ENCODE data around the gene PAQR8. TPM values are rescaled to one million over a fixed set of nuclear protein-coding genes. Genes with fewer than 3 reads are reported as not detected.

The PAQR8 gene
- total and polyA plus RNA-seq, 4 donors = 0.43 to 3.3 (median 0.74) TPM

- no peak overlapping the region for H3K27ac ChIP-seq (ENCODE audit: low read depth in 1 of 2, low read length in 2 of 2)
- TF ChIP-seq HNF4G (IDR thresholded peaks at IDR 0.05) (no peak), FOXA1 (IDR thresholded peaks at IDR 0.05) (no peak), SP1 (IDR thresholded peaks at IDR 0.05) (no peak), NR2F2 (IDR thresholded peaks at IDR 0.05) (no peak), RAD21 (IDR thresholded peaks at IDR 0.05) (no peak), EGR1 (IDR thresholded peaks at IDR 0.05; ENCODE audit: low read depth in 2 of 2) (no peak), HNF4A (conservative IDR thresholded peaks at IDR 0.05) (no peak), YY1 (IDR thresholded peaks at IDR 0.05) (no peak), CTCF (IDR thresholded peaks at IDR 0.05; ENCODE audit: low read depth, low read length, missing input control) (no peak), JUND (IDR thresholded peaks at IDR 0.05) (no peak), FOXA2 (IDR thresholded peaks at IDR 0.05) (no peak), TAF1 (conservative IDR thresholded peaks at IDR 0.05) (no peak), MAX (IDR thresholded peaks at IDR 0.05) (no peak), GABPA (IDR thresholded peaks at IDR 0.05 in 1 of 2, conservative IDR thresholded peaks at IDR 0.05 in 1 of 2) (no peak), REST (IDR thresholded peaks at IDR 0.05) (no peak), RXRA (IDR thresholded peaks at IDR 0.05) (no peak)
- TF ChIP-seq, protein P1, sequence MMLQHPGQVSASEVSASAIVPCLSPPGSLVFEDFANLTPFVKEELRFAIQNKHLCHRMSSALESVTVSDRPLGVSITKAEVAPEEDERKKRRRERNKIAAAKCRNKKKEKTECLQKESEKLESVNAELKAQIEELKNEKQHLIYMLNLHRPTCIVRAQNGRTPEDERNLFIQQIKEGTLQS (IDR thresholded peaks at IDR 0.05) = no peak
- TF ChIP-seq, protein P2, sequence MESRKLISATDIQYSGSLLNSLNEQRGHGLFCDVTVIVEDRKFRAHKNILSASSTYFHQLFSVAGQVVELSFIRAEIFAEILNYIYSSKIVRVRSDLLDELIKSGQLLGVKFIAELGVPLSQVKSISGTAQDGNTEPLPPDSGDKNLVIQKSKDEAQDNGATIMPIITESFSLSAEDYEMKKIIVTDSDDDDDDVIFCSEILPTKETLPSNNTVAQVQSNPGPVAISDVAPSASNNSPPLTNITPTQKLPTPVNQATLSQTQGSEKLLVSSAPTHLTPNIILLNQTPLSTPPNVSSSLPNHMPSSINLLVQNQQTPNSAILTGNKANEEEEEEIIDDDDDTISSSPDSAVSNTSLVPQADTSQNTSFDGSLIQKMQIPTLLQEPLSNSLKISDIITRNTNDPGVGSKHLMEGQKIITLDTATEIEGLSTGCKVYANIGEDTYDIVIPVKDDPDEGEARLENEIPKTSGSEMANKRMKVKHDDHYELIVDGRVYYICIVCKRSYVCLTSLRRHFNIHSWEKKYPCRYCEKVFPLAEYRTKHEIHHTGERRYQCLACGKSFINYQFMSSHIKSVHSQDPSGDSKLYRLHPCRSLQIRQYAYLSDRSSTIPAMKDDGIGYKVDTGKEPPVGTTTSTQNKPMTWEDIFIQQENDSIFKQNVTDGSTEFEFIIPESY (IDR thresholded peaks at IDR 0.05) = no peak
- H3K36me3 ChIP-seq (ENCODE audit: control insufficient read depth in 4 of 4, insufficient read depth in 3 of 4, low read depth in 1 of 4, low read length in 3 of 4) = no peaks in the 10 kb centered on the region
- DNase-seq (ENCODE audit: low spot score) = no peak
- no peaks in the 10 kb centered on the region for H3K9me3 ChIP-seq (ENCODE audit: control insufficient read depth in 4 of 4, low read length in 3 of 4)
- WGBS = 87% methylated on average over 2 of the region's 2 CpGs
- no peak overlapping the region for H3K4me3 ChIP-seq (ENCODE audit: low read depth in 1 of 3, low read length in 3 of 3)
- peaks cover 0 to 2% (median 0%) of the 10 kb centered on the region in 4 donors for H3K27me3 ChIP-seq (ENCODE audit: control insufficient read depth in 4 of 4, insufficient read depth in 4 of 4, low read length in 3 of 4)
- H3K9ac ChIP-seq (ENCODE audit: low read depth in 1 of 2, low read length in 2 of 2) = no peak overlapping the region
- H3K4me1 ChIP-seq (ENCODE audit: control insufficient read depth in 4 of 4, insufficient read depth in 4 of 4, low read length in 3 of 4) = no peaks in the 10 kb centered on the region
These were observed 15.4 kb upstream of the PAQR8 start for GRCh38 chr6:52346503-52346902.

Measured in liver (tissue), 9 donors.